ENCODE results near the gene TFG. TPM values are rescaled to one million over a fixed set of nuclear protein-coding genes. Genes with fewer than 3 reads are reported as not detected.

TFG gene
- total and polyA plus RNA-seq, 4 experiments from 2014 or later = 42.3 to 56.6 (median 47.8) TPM

GRCh38 chr3:100719136-100719535 is 9.8 kb downstream of the TFG start:
- H3K27ac Mint-ChIP-seq = no peak overlapping the region
- peaks cover 19 to 51% (median 36%) of the 10 kb centered on the region in 4 donors for H3K4me1 Mint-ChIP-seq
- no peak overlapping the region for H3K4me3 ChIP-seq (ENCODE audit: low read length in 2 of 2)
- H3K27ac ChIP-seq (ENCODE audit: low read depth, low read length) = no peak overlapping the region
- peaks cover 55 to 68% of the 10 kb centered on the region in 2 donors for H3K36me3 Mint-ChIP-seq
- ChIA-PET POLR2A (ENCODE audit: partially characterized antibody) (no interaction called here), CTCF (ENCODE audit: partially characterized antibody) (interaction anchor here (1.7 kb wide), 1 partner anchor 9 kb away, joined by 4 read pairs; no protein-coding TSS in a partner anchor)
- H3K27me3 ChIP-seq (ENCODE audit: insufficient read depth, low read length) = no peaks in the 10 kb centered on the region
- intact Hi-C loops (cut with micrococcal nuclease) = loop anchor here (10.0 kb wide), 1 partner anchor 404 kb away; no protein-coding TSS in a partner anchor
- peaks cover 29% of the 10 kb centered on the region for H3K4me1 ChIP-seq (ENCODE audit: insufficient read depth, low read length)
- H3K9me3 ChIP-seq (ENCODE audit: control insufficient read depth in 1 of 2, low read length in 2 of 2) = no peaks in the 10 kb centered on the region
- H3K36me3 ChIP-seq (ENCODE audit: insufficient read depth, low read length) = peaks cover 29% of the 10 kb centered on the region
- peaks cover 0 to 2% (median 0%) of the 10 kb centered on the region in 8 donors for H3K9me3 Mint-ChIP-seq
- H3K4me3 Mint-ChIP-seq = no peak overlapping the region
- no peaks in the 10 kb centered on the region for H3K27me3 Mint-ChIP-seq
- no peak for DNase-seq

GRCh38 chr3:100720426-100720825 is 11.1 kb downstream of the TFG start:
- POLR2A ChIA-PET (ENCODE audit: partially characterized antibody) = no interaction called here
- Mint-ChIP-seq H3K9me3 (peaks cover 0 to 2% (median 0%) of the 10 kb centered on the region in 8 donors), H3K36me3 (peaks cover 47 to 66% of the 10 kb centered on the region in 2 donors), H3K4me3 (no peak overlapping the region), H3K27ac (no peak overlapping the region), H3K27me3 (no peaks in the 10 kb centered on the region), H3K4me1 (peaks cover 15 to 43% (median 28%) of the 10 kb centered on the region in 4 donors)
- Histone ChIP-seq H3K4me1 (ENCODE audit: insufficient read depth, low read length) (peaks cover 18% of the 10 kb centered on the region), H3K27me3 (ENCODE audit: insufficient read depth, low read length) (no peaks in the 10 kb centered on the region), H3K4me3 (ENCODE audit: low read length in 2 of 2) (no peak overlapping the region), H3K9me3 (ENCODE audit: control insufficient read depth in 1 of 2, low read length in 2 of 2) (no peaks in the 10 kb centered on the region), H3K27ac (ENCODE audit: low read depth, low read length) (no peak overlapping the region), H3K36me3 (ENCODE audit: insufficient read depth, low read length) (peaks cover 24% of the 10 kb centered on the region)
- no peak for DNase-seq
- CTCF ChIA-PET (ENCODE audit: partially characterized antibody) = interaction anchor here (1.7 kb wide), 1 partner anchor 10 kb away, joined by 4 read pairs; no protein-coding TSS in a partner anchor
- intact Hi-C loops (cut with micrococcal nuclease) = no loop called here

- Mint-ChIP-seq H3K27me3 (no peaks in the 10 kb centered on the region), H3K27ac (peak overlapping the region in 4 of 7 donors; percentile 50 to 74 (median 64)), H3K4me3 (no peak overlapping the region), H3K9me3 (no peaks in the 10 kb centered on the region), H3K4me1 (peaks cover 17 to 21% (median 18%) of the 10 kb centered on the region in 4 donors), H3K36me3 (peaks cover 47 to 61% of the 10 kb centered on the region in 2 donors)
- H3K9me3 ChIP-seq (ENCODE audit: control insufficient read depth in 1 of 2, low read length in 2 of 2) = no peaks in the 10 kb centered on the region
- POLR2A ChIA-PET (ENCODE audit: partially characterized antibody) = interaction anchor here (0.6 kb wide), 1 partner anchor 286 kb away, joined by 3 read pairs; no protein-coding TSS in a partner anchor
- H3K4me1 ChIP-seq (ENCODE audit: insufficient read depth, low read length) = no peaks in the 10 kb centered on the region
- DNase-seq = no peak
- H3K4me3 ChIP-seq (ENCODE audit: low read length in 2 of 2) = no peak overlapping the region
- CTCF ChIA-PET (ENCODE audit: partially characterized antibody) = interaction anchor here (1.0 to 2.1 kb wide), 2 partner anchors 10 to 14 kb away, joined by 3 to 5 read pairs; no protein-coding TSS in a partner anchor
- H3K36me3 ChIP-seq (ENCODE audit: insufficient read depth, low read length) = peaks cover 27% of the 10 kb centered on the region
- no peak overlapping the region for H3K27ac ChIP-seq (ENCODE audit: low read depth, low read length)
- intact Hi-C loops (cut with micrococcal nuclease) = loop anchor here (2.0 kb wide), 1 partner anchor 17 kb away; the partner anchor contains the start of gene TFG
- no peaks in the 10 kb centered on the region for H3K27me3 ChIP-seq (ENCODE audit: insufficient read depth, low read length)
Measured at GRCh38 chr3:100725935-100726513, 16.7 kb downstream of the TFG start.

- Mint-ChIP-seq H3K9me3 (no peaks in the 10 kb centered on the region), H3K27me3 (no peaks in the 10 kb centered on the region), H3K27ac (peak overlapping the region in 5 of 7 donors; percentile 8 to 72 (median 23)), H3K4me1 (peaks cover 17 to 21% (median 18%) of the 10 kb centered on the region in 4 donors), H3K4me3 (peak overlapping the region in 1 of 8 donors; percentile 29), H3K36me3 (peaks cover 41 to 59% of the 10 kb centered on the region in 2 donors)
- Histone ChIP-seq H3K27me3 (ENCODE audit: insufficient read depth, low read length) (no peaks in the 10 kb centered on the region), H3K4me3 (ENCODE audit: low read length in 2 of 2) (no peak overlapping the region), H3K4me1 (ENCODE audit: insufficient read depth, low read length) (no peaks in the 10 kb centered on the region), H3K9me3 (ENCODE audit: control insufficient read depth in 1 of 2, low read length in 2 of 2) (no peaks in the 10 kb centered on the region), H3K27ac (ENCODE audit: low read depth, low read length) (no peak overlapping the region), H3K36me3 (ENCODE audit: insufficient read depth, low read length) (peaks cover 20% of the 10 kb centered on the region)
- no peak for DNase-seq
- ChIA-PET CTCF (ENCODE audit: partially characterized antibody) (interaction anchor here (1.0 to 2.1 kb wide), 2 partner anchors 11 to 13 kb away, joined by 3 to 5 read pairs; no protein-coding TSS in a partner anchor), POLR2A (ENCODE audit: partially characterized antibody) (no interaction called here)
- intact Hi-C loops (cut with micrococcal nuclease) = loop anchor here (2.0 kb wide), 1 partner anchor 18 kb away; the partner anchor contains the start of gene TFG
Measured at GRCh38 chr3:100726706-100727105, 17.4 kb downstream of the TFG start.

- intact Hi-C loops (cut with micrococcal nuclease) = no loop called here
- peaks cover 12% of the 10 kb centered on the region for H3K36me3 ChIP-seq (ENCODE audit: insufficient read depth, low read length)
- H3K4me1 ChIP-seq (ENCODE audit: insufficient read depth, low read length) = no peaks in the 10 kb centered on the region
- POLR2A ChIA-PET (ENCODE audit: partially characterized antibody) = no interaction called here
- no peak overlapping the region for H3K4me3 ChIP-seq (ENCODE audit: low read length in 2 of 2)
- no peaks in the 10 kb centered on the region for H3K27me3 Mint-ChIP-seq
- H3K27me3 ChIP-seq (ENCODE audit: insufficient read depth, low read length) = no peaks in the 10 kb centered on the region
- CTCF ChIA-PET (ENCODE audit: partially characterized antibody) = no interaction called here
- no peak overlapping the region for H3K27ac ChIP-seq (ENCODE audit: low read depth, low read length)
- H3K27ac Mint-ChIP-seq = no peak overlapping the region
- H3K9me3 ChIP-seq (ENCODE audit: control insufficient read depth in 1 of 2, low read length in 2 of 2) = no peaks in the 10 kb centered on the region
- H3K36me3 Mint-ChIP-seq = peaks cover 44 to 65% of the 10 kb centered on the region in 2 donors
- no peak overlapping the region for H3K4me3 Mint-ChIP-seq
- peaks cover 14 to 31% (median 18%) of the 10 kb centered on the region in 4 donors for H3K4me1 Mint-ChIP-seq
- H3K9me3 Mint-ChIP-seq = no peaks in the 10 kb centered on the region
- DNase-seq = no peak
Measured at GRCh38 chr3:100730524-100730923, 21.2 kb downstream of the TFG start.

GRCh38 chr3:100732435-100732834 is 23.1 kb downstream of the TFG start:
- no peak overlapping the region for H3K4me3 ChIP-seq (ENCODE audit: low read length in 2 of 2)
- no peaks in the 10 kb centered on the region for H3K27me3 Mint-ChIP-seq
- no peaks in the 10 kb centered on the region for H3K9me3 Mint-ChIP-seq
- ChIA-PET CTCF (ENCODE audit: partially characterized antibody) (no interaction called here), POLR2A (ENCODE audit: partially characterized antibody) (interaction anchor here (0.6 kb wide), 1 partner anchor 9 kb away, joined by 3 read pairs; no protein-coding TSS in a partner anchor)
- DNase-seq = no peak
- H3K9me3 ChIP-seq (ENCODE audit: control insufficient read depth in 1 of 2, low read length in 2 of 2) = no peaks in the 10 kb centered on the region
- H3K27me3 ChIP-seq (ENCODE audit: insufficient read depth, low read length) = no peaks in the 10 kb centered on the region
- no peaks in the 10 kb centered on the region for H3K4me1 ChIP-seq (ENCODE audit: insufficient read depth, low read length)
- H3K36me3 Mint-ChIP-seq = peaks cover 47 to 68% of the 10 kb centered on the region in 2 donors
- intact Hi-C loops (cut with micrococcal nuclease) = no loop called here
- H3K4me1 Mint-ChIP-seq = peaks cover 6 to 17% (median 10%) of the 10 kb centered on the region in 4 donors
- H3K4me3 Mint-ChIP-seq = no peak overlapping the region
- no peak overlapping the region for H3K27ac ChIP-seq (ENCODE audit: low read depth, low read length)
- H3K36me3 ChIP-seq (ENCODE audit: insufficient read depth, low read length) = peaks cover 24% of the 10 kb centered on the region
- no peak overlapping the region for H3K27ac Mint-ChIP-seq

GRCh38 chr3:100737334-100737733 is 28.0 kb downstream of the TFG start:
- Mint-ChIP-seq H3K27ac (peak overlapping the region in 1 of 7 donors; percentile 46), H3K36me3 (peaks cover 45 to 78% of the 10 kb centered on the region in 2 donors), H3K4me3 (no peak overlapping the region), H3K4me1 (peaks cover 5 to 12% (median 7%) of the 10 kb centered on the region in 4 donors), H3K27me3 (no peaks in the 10 kb centered on the region), H3K9me3 (no peaks in the 10 kb centered on the region)
- no peak for DNase-seq
- H3K27me3 ChIP-seq (ENCODE audit: insufficient read depth, low read length) = no peaks in the 10 kb centered on the region
- no peaks in the 10 kb centered on the region for H3K9me3 ChIP-seq (ENCODE audit: control insufficient read depth in 1 of 2, low read length in 2 of 2)
- no peak overlapping the region for H3K27ac ChIP-seq (ENCODE audit: low read depth, low read length)
- H3K36me3 ChIP-seq (ENCODE audit: insufficient read depth, low read length) = peaks cover 40% of the 10 kb centered on the region
- CTCF ChIA-PET (ENCODE audit: partially characterized antibody) = no interaction called here
- intact Hi-C loops (cut with micrococcal nuclease) = no loop called here
- no peaks in the 10 kb centered on the region for H3K4me1 ChIP-seq (ENCODE audit: insufficient read depth, low read length)
- POLR2A ChIA-PET (ENCODE audit: partially characterized antibody) = no interaction called here
- H3K4me3 ChIP-seq (ENCODE audit: low read length in 2 of 2) = no peak overlapping the region
